AG09319 (cell line): ENCODE results near the gene CH25H.

Source experiments
- DNase-seq: peaks from one replicate; pipeline ENCODE4 v3.0.0-alpha.2; 2010; ENCODE audit warnings: low read depth; ENCODE audit errors: extremely low read depth
- CTCF ChIP-seq: IDR thresholded peaks from 2 replicates; pipeline ENCODE4 v1.5.1; 2011; ENCODE audit warnings: low read depth, mild to moderate bottlenecking, inconsistent platforms, low read length, moderate library complexity

CH25H gene

GRCh38 chr10:89240519-89240918, 33.4 kb upstream of the CH25H start:
- no peak for TF ChIP-seq CTCF
- no peak for DNase-seq

GRCh38 chr10:89238956-89239644, 32.0 kb upstream of the CH25H start:
- no peak for DNase-seq
- TF ChIP-seq CTCF = no peak

GRCh38 chr10:89237849-89238248, 30.7 kb upstream of the CH25H start:
- TF ChIP-seq CTCF = no peak
- no peak for DNase-seq

GRCh38 chr10:89236226-89236797, 29.2 kb upstream of the CH25H start:
- peak; percentile 84 for DNase-seq
- TF ChIP-seq CTCF = no peak

GRCh38 chr10:89235073-89235798, 28.1 kb upstream of the CH25H start:
- TF ChIP-seq CTCF = no peak
- no peak for DNase-seq

GRCh38 chr10:89233033-89233432, 25.9 kb upstream of the CH25H start:
- DNase-seq = no peak
- no peak for TF ChIP-seq CTCF

- no peak for DNase-seq
- TF ChIP-seq CTCF = no peak
Observed at GRCh38 chr10:89228962-89229361, 21.8 kb upstream of the CH25H start.
